HG03103 (cell line): ENCODE data around the gene GLIS1.
"Not testable (repeated sequence)": the region's sequence is repeated elsewhere in the genome, so short reads cannot be mapped to it uniquely, and the experiment has no call there.

Experiments used
- ATAC-seq: cut with Tn5 transposase; IDR thresholded peaks from one replicate; pipeline ENCODE4 v1.9.1; 2021; ENCODE audit warnings: low read depth; ENCODE audit not compliant: unreplicated experiment

GLIS1 gene

GRCh38 chr1:53739109-53739681, at the start of gene GLIS1:
Gene GLIS1, minus strand, starts transcription at chr1:53739164. Its CDS starts 1,100 bp downstream, at chr1:53738064.
- peak; percentile 96 for ATAC-seq

DNA sequence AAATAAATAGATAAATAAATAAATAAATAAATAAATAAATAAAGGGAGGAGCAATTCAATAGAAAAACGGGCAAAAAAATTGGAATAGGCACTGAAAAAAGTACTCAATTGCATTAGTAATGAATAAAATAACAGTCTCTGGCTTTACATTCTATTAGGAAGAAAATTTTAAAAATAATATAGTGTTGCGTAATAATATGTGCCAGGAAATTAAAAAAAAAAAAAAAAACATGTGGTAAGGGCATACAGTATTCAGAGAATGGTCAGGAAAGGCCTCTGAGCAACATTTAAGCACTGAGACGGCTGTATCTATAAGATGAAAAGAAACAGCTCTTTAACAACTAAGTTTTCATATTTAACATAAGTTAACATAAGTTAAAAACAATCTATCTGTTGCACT, 48.7 kb upstream of the GLIS1 start:
- no peak for ATAC-seq

GRCh38 chr1:53783056-53783455, 44.1 kb upstream of the GLIS1 start:
- no peak for ATAC-seq

- ATAC-seq = no peak
Measured at GRCh38 chr1:53781654-53782053, 42.7 kb upstream of the GLIS1 start.

DNA sequence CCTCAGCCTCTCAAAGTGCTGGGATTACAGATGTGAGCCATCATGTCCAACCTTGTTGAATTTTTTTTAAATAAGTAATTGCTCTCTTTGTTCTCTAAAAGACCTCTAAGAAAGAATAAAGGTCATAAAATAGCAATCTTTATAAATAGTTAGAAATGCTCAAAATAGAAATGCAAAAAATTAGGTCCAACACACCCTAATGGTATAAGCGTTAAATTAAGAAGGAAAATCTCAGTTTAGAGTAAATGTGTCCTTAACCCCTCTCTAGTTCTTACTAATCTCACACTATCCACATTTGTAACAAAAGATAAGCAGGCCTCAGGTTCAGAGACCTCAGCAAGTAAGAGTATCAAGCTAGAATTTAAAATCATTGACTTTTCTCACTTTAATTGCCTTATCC, 38.3 kb upstream of the GLIS1 start:
- ATAC-seq = no peak

DNA sequence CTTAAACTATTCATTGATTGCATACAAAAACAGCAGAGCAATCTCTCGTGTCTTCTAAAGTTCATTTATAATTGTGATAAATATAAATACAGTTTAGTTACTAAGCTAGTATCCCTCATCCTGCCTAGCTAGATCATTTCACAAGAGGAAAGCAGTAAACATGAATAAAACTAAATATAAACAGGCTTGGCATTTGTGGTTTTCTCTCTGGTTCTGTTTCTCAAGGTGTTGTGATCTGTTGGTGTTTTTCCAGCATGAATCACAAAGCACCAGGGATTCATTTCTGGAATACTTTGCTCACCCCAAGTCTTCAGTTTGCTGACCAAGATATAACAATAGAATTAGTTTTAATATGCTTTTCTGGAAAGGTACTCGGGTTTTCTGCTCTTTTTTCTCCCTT, 32.7 kb upstream of the GLIS1 start:
- no peak for ATAC-seq

- ATAC-seq = no peak
Measured at GRCh38 chr1:53769780-53770179, 30.8 kb upstream of the GLIS1 start.

GRCh38 chr1:53769184-53769583, 30.2 kb upstream of the GLIS1 start:
- no peak for ATAC-seq

GRCh38 chr1:53766831-53767405, 28.0 kb upstream of the GLIS1 start:
- ATAC-seq = no peak

- no peak for ATAC-seq
Measured at GRCh38 chr1:53766194-53766742, 27.3 kb upstream of the GLIS1 start.

- no peak for ATAC-seq
Measured at GRCh38 chr1:53765657-53766056, 26.7 kb upstream of the GLIS1 start.

DNA sequence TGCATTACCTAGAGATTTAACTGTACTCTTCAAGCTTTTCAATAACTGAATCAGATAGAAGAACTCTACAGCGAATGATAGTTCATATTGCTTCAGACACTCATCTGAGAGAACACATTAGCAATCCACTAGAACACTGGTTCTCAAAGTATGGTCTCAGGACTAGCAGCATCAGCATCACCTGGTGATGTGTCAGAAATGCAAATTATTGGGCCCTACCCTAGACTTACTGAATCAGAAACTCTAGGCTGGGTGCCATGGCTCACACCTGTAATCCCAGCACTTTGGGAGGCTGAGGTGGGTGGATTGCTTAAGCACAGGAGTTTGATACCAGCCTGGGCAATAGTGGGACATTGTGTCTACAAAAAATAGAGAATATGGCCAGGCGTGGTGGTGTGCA, 24.9 kb upstream of the GLIS1 start:
- no peak for ATAC-seq

DNA sequence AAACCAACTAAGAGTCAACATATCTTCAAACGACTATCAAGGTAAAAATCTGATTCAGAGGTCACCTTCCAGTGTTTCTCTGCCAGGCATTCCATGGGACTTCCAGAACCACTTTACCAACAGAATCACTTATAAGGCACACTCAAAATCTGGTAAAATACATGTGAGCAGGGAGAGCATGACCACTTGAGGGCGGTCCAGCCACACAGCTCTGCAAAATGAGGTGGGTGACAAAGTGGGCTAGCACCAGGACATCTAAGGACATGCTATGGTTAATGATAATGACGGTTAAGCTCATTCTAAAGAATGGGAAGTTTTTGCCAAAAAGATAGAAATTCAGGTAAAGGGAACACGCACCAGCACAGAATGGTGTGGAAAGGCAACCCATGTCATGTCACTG, 24.5 kb upstream of the GLIS1 start:
- no peak for ATAC-seq

DNA sequence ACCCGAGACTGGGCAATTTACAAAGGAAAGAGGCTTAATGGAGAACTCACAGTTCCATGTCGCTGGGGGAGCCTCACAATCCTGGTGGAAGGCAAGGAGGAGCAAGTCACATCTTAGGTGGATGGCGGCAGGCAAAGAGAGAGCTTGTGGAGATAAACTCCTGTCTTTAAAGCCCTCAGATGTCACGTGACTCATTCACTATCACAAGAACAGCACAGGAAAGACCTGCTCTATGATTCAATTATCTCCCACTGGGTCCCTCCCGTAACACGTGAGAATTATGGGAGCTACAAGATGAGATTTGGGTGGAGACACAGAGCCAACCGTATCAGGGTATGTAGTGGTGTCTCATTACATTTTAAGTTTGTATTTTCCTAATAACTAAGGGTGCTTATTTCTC, 21.5 kb upstream of the GLIS1 start:
- ATAC-seq = not testable (repeated sequence)

DNA sequence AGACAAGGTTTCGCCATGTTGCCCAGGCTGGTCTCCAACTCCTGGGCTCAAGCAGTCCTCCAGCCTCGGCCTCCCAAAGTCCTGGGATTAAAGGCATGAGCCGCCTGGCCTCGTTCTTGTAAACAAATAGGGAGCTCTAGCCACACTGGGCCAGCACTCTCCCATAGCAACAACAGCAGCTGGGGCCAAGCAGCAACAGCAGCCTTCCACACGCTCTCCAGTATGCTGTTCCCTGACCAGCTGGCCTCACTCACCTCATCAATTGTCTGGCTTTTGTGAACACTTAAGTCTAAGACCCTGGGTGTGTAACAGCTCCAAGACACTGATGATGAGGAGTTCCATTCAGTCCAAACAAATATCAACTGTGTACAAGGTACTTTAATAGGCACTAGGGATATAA, 16.9 kb upstream of the GLIS1 start:
- ATAC-seq = no peak

GRCh38 chr1:53754484-53755312, 15.7 kb upstream of the GLIS1 start:
- ATAC-seq = no peak

GRCh38 chr1:53752281-53752680, 13.3 kb upstream of the GLIS1 start:
- no peak for ATAC-seq

GRCh38 chr1:53747841-53748240, 8.9 kb upstream of the GLIS1 start:
- no peak for ATAC-seq

GRCh38 chr1:53740621-53741105, 1.7 kb upstream of the GLIS1 start:
- no peak for ATAC-seq

DNA sequence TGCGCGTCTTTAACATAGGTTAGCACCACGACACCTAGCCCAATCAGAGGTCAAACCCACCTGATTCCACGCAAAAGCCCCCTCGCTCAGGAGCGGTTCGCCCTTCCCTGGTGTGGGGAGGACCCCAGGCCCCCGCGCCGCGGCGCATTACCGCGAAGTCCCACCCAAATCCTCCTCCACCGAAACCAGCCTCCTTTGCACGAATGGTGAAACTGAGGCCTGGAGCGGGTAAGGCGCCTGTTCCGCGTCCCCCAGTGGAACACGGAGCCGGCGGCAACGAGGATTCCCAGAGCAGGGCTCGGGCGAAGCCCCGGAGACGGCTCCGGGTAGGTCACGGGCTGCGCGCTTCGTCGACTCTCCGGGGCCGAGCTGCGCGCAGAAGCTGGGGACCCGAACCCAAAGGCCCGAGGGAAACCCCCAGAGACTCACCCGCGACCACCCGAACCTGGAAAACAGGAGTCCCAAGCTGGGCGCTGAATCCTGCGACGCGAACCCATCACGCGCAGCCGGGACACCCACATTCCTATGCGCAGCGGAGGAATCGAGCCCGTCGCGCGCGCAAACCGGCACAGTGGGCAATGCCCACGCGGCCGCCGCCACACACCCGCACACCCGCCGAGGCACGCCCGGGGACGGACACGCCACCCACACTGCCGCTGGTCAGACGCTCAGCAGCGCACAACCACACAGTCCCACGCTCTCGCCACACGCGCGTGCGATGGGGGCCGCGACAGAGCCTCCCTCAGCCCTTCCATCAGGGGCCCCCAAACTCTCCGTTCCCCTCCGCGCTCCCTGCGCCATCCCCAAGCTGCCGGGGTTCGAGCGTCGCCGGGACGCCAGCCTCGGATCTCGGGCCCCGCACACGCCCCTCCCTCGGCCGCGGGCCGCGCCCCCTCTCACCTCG, 507 bp downstream of the GLIS1 start:
- no peak for ATAC-seq
